GM18520 (cell line): Measurements from ENCODE around the gene TSEN2.
A peak's percentile ranks its signal among the peaks of the same experiment; 100 is the strongest.

ENCODE experiments used
- ATAC-seq: cut with Tn5 transposase; IDR thresholded peaks from one replicate; pipeline ENCODE4 v1.9.1; 2021; ENCODE audit not compliant: unreplicated experiment

Gene TSEN2

GRCh38 chr3:12545473-12545791 lies 61.2 kb downstream of the TSEN2 start, which contains the start of gene MKRN2OS:
TSS of gene MKRN2OS (minus strand) at chr3:12545499. CDS start at chr3:12545464, 35 bp downstream.
- ATAC-seq = no peak

GRCh38 chr3:12549971-12550760 lies 65.9 kb downstream of the TSEN2 start:
- no peak for ATAC-seq

GRCh38 chr3:12553921-12554391 lies 69.7 kb downstream of the TSEN2 start:
- no peak for ATAC-seq

- ATAC-seq = no peak
These were observed 72.0 kb downstream of the TSEN2 start for GRCh38 chr3:12556314-12556689.

GRCh38 chr3:12556690-12557472 lies 72.6 kb downstream of the TSEN2 start, which contains the start of gene MKRN2:
TSS of gene MKRN2 (plus strand) at chr3:12557087. CDS start at chr3:12557151, 64 bp downstream.
- ATAC-seq = peak; percentile 72

GRCh38 chr3:12557473-12558100 lies 73.3 kb downstream of the TSEN2 start:
- ATAC-seq = no peak

GRCh38 chr3:12558706-12559105 lies 74.4 kb downstream of the TSEN2 start:
- ATAC-seq = no peak

GRCh38 chr3:12559520-12559919 lies 75.2 kb downstream of the TSEN2 start:
- no peak for ATAC-seq

GRCh38 chr3:12560505-12561190 lies 76.4 kb downstream of the TSEN2 start:
- ATAC-seq = peak; percentile 24

- ATAC-seq = no peak
These were observed 77.1 kb downstream of the TSEN2 start for GRCh38 chr3:12561397-12561796.

GRCh38 chr3:12562451-12562850 lies 78.2 kb downstream of the TSEN2 start:
- ATAC-seq = no peak

GRCh38 chr3:12566976-12567375 lies 82.7 kb downstream of the TSEN2 start:
- ATAC-seq = no peak

- no peak for ATAC-seq
These were observed 84.5 kb downstream of the TSEN2 start for GRCh38 chr3:12568747-12569146.

GRCh38 chr3:12569836-12570235 lies 85.6 kb downstream of the TSEN2 start:
- ATAC-seq = no peak

- no peak for ATAC-seq
These were observed 87.7 kb downstream of the TSEN2 start for GRCh38 chr3:12571986-12572385.

- no peak for ATAC-seq
These were observed 89.9 kb downstream of the TSEN2 start for GRCh38 chr3:12574131-12574530.

- no peak for ATAC-seq
These were observed 90.4 kb downstream of the TSEN2 start for GRCh38 chr3:12574661-12575060.

- ATAC-seq = no peak
These were observed 93.1 kb downstream of the TSEN2 start for GRCh38 chr3:12577379-12577778.

GRCh38 chr3:12578742-12579141 lies 94.5 kb downstream of the TSEN2 start:
- ATAC-seq = no peak

- no peak for ATAC-seq
These were observed 95.2 kb downstream of the TSEN2 start for GRCh38 chr3:12579456-12579855.

- ATAC-seq = no peak
These were observed 95.6 kb downstream of the TSEN2 start for GRCh38 chr3:12579905-12580304.
